Psoas muscle (tissue), 8 donors: ENCODE results near the gene PGBD5. TPM values are rescaled to one million over a fixed set of nuclear protein-coding genes. Genes with fewer than 3 reads are reported as not detected.
A peak's percentile ranks its signal among the peaks of the same experiment; 100 is the strongest.

Source experiments
- ATAC-seq, 4 donors: fragments of 200-7000 bp; cut with Tn5 transposase; one replicate each; pipeline ENCODE4 v1.9.1; 2020; ENCODE audit warnings: moderate library complexity in 3 of 4, mild to moderate bottlenecking in 2 of 4
- DNase-seq, 2 donors: peaks; one replicate each; pipeline ENCODE4 v3.0.0-alpha.2; 2020
- H3K27ac ChIP-seq: fragments of 200-600 bp; one replicate; pipeline ENCODE4 v1.8.0; 2022
- H3K27me3 ChIP-seq, 3 donors: fragments of 200-600 bp in 1 of 3; one replicate each; pipeline versions ENCODE4 v1.6.1 to v1.8.0; 2013 to 2022; ENCODE audit warnings: low read length in 2 of 3, mild to moderate bottlenecking in 2 of 3, moderate library complexity in 1 of 3; ENCODE audit not compliant: insufficient read depth in 3 of 3
- H3K36me3 ChIP-seq, 2 donors: fragments of 200-600 bp in 1 of 2; one replicate each; pipeline versions ENCODE4 v1.6.1 to v1.8.0; 2013 to 2022; ENCODE audit warnings: low read depth in 1 of 2, mild to moderate bottlenecking in 1 of 2, moderate library complexity in 1 of 2; ENCODE audit not compliant: insufficient read depth in 1 of 2
- H3K4me1 ChIP-seq: fragments of 200-600 bp; one replicate; pipeline ENCODE4 v1.8.0; 2022
- H3K4me3 ChIP-seq: fragments of 200-600 bp; one replicate; pipeline ENCODE4 v1.8.0; 2022; ENCODE audit warnings: mild to moderate bottlenecking
- H3K9me3 ChIP-seq: fragments of 200-600 bp; one replicate; pipeline ENCODE4 v1.8.0; 2022
- CTCF ChIP-seq: fragments of 200-600 bp; IDR thresholded peaks from one replicate; pipeline ENCODE4 v1.8.0; 2022; ENCODE audit warnings: antibody characterized with exemption
- WGBS, 3 donors: extraction: QIAGEN DNeasy Blood & Tissue Kit; methylation state at CpG; one replicate each; pipeline versions ENCODE4 v1.1.6 to v1.1.7; 2013; 5-methylcytosine and 5-hydroxymethylcytosine counted together
- intact Hi-C, 2 donors: fragments of 100-400 bp; cut with DNase I; formaldehyde crosslinking; loops; one replicate each; pipeline versions ENCODE4 v1.11.0 to v1.14.2; 2022
- polyA plus RNA-seq, 3 donors: library from polyadenylated mRNA; stranded (reverse); fragments of 200-250 nt; gene quantifications; one replicate each; pipeline ENCODE4 v1.2.3, GENCODE V29; 2013
- total RNA-seq, 4 donors: library from RNA; stranded (reverse); fragmentation: NEBNext Ultra II Directional in 2 of 4; extraction: Animal tissue kit (Norgen Biotek cat#: 25700) in 2 of 4; gene quantifications; one replicate each; pipeline versions ENCODE4 v1.2.1 to v1.2.4, GENCODE V29; 2021 to 2023
- donor health status: healthy with polysubstance abuse.
- donor health status: DM: no; HTN: no; CAD: no; lungs with moderate emphysema.
- donor health status: Bipolar disorder and iron deficiency.
- donor health status: healthy.
- donor health status: DM: yes; HTN: yes; CAD: no.
- donor health status: DM: no; HTN: no; CAD: no.
- donor health status: DM: no; HTN: no; CAD: no.
- donor health status: DM: yes; HTN: yes; CAD: no.

Gene PGBD5
- total and polyA plus RNA-seq, 7 donors, result 2.1 to 9.8 (median 4.5) TPM

- no peaks in the 10 kb centered on the region for H3K36me3 ChIP-seq
- no peaks in the 10 kb centered on the region for H3K27me3 ChIP-seq
- TF ChIP-seq CTCF, result no peak
- no peak overlapping the region for H3K4me3 ChIP-seq
- peaks cover 6% of the 10 kb centered on the region for H3K9me3 ChIP-seq
- DNase-seq (no peak), ATAC-seq (no peak)
- H3K27ac ChIP-seq, result no peak overlapping the region
- WGBS, 3 donors, result 92 to 97% (median 95%) methylated on average over 3 of the region's 3 CpGs
- peaks cover 4% of the 10 kb centered on the region for H3K4me1 ChIP-seq
- intact Hi-C loops, result no loop called here
Observed at GRCh38 chr1:230379462-230379861, 46.7 kb downstream of the PGBD5 start.

- DNase-seq (no peak), ATAC-seq (no peak)
- Histone ChIP-seq H3K9me3 (peaks cover 6% of the 10 kb centered on the region), H3K36me3 (no peaks in the 10 kb centered on the region), H3K27ac (no peak overlapping the region), H3K27me3 (no peaks in the 10 kb centered on the region), H3K4me1 (peaks cover 4% of the 10 kb centered on the region), H3K4me3 (no peak overlapping the region)
- intact Hi-C loops, result no loop called here
- 51 to 68% (median 60%) methylated on average over 2 of the region's 2 CpGs for WGBS, 3 donors
- no peak for TF ChIP-seq CTCF
Observed at GRCh38 chr1:230377851-230378250, 48.3 kb downstream of the PGBD5 start.

- ATAC-seq (no peak), DNase-seq (no peak)
- Histone ChIP-seq H3K27ac (no peak overlapping the region), H3K4me1 (peaks cover 4% of the 10 kb centered on the region), H3K4me3 (no peak overlapping the region), H3K9me3 (peaks cover 6% of the 10 kb centered on the region), H3K27me3 (no peaks in the 10 kb centered on the region), H3K36me3 (no peaks in the 10 kb centered on the region)
- no peak for TF ChIP-seq CTCF
- 64 to 71% (median 65%) methylated on average over 8 of the region's 8 CpGs for WGBS, 3 donors
- intact Hi-C loops, result no loop called here
Observed at GRCh38 chr1:230377324-230377723, 48.8 kb downstream of the PGBD5 start.

GRCh38 chr1:230376296-230376695 lies 49.8 kb downstream of the PGBD5 start:
- Histone ChIP-seq H3K36me3 (no peaks in the 10 kb centered on the region), H3K4me1 (peaks cover 4% of the 10 kb centered on the region), H3K4me3 (no peak overlapping the region), H3K27ac (no peak overlapping the region), H3K27me3 (no peaks in the 10 kb centered on the region), H3K9me3 (peaks cover 6% of the 10 kb centered on the region)
- 65 to 66% (median 66%) methylated on average over 4 of the region's 4 CpGs for WGBS, 3 donors
- ATAC-seq (no peak), DNase-seq (no peak)
- no peak for TF ChIP-seq CTCF
- intact Hi-C loops, result no loop called here

GRCh38 chr1:230375780-230376179 lies 50.4 kb downstream of the PGBD5 start:
- peaks cover 4% of the 10 kb centered on the region for H3K4me1 ChIP-seq

More at GRCh38 chr1:230375780-230376179, 50.4 kb downstream of the PGBD5 start:
- TF ChIP-seq CTCF, result no peak
- intact Hi-C loops, result no loop called here
- H3K27me3 ChIP-seq, result no peaks in the 10 kb centered on the region
- no peaks in the 10 kb centered on the region for H3K36me3 ChIP-seq
- H3K4me3 ChIP-seq, result no peak overlapping the region
- H3K27ac ChIP-seq, result no peak overlapping the region
- DNase-seq (no peak), ATAC-seq (peak in 1 of 4 donors; percentile 30)
- 48 to 59% (median 58%) methylated on average over 6 of the region's 6 CpGs for WGBS, 3 donors
- H3K9me3 ChIP-seq, result peaks cover 6% of the 10 kb centered on the region
